Measurements from ENCODE around the gene LSM14B. TPM values are rescaled to one million over a fixed set of nuclear protein-coding genes. Genes with fewer than 3 reads are reported as not detected.
"Not testable (repeated sequence)": the region's sequence is repeated elsewhere in the genome, so short reads cannot be mapped to it uniquely, and the experiment has no call there.

The LSM14B gene
- total and polyA plus RNA-seq, 7 experiments from 2014 or later, result 1.4 to 61.5 (median 41.7) TPM

- ATAC-seq (no peak), DNase-seq (no peak)
- H3K27me3 ChIP-seq (ENCODE audit: control insufficient read depth in 2 of 2, insufficient read depth in 2 of 2, low read length in 2 of 2), result no peaks in the 10 kb centered on the region
- ChIA-PET CTCF (interaction anchor here (1.0 kb wide), 1 partner anchor 119 kb away, joined by 4 read pairs; no protein-coding TSS in a partner anchor), POLR2A (interaction anchor here (0.5 to 5.6 kb wide), 3 partner anchors 23 to 79 kb away, joined by 3 to 58 read pairs (median 43); partner anchors contain the start of genes LSM14B and TAF4)
- peaks cover 35 to 66% (median 61%) of the 10 kb centered on the region in 7 donors for H3K4me1 Mint-ChIP-seq
- H3K4me1 ChIP-seq (ENCODE audit: control insufficient read depth in 2 of 2, insufficient read depth in 2 of 2, low read length in 2 of 2), result peaks cover 21 to 34% of the 10 kb centered on the region in 2 donors
- H3K4me3 ChIP-seq (ENCODE audit: low read length), result no peak overlapping the region
- H3K9me3 Mint-ChIP-seq, result no peaks in the 10 kb centered on the region
- H3K27ac Mint-ChIP-seq, result peak overlapping the region in 4 of 9 donors; percentile 24 to 80 (median 40)
- peaks cover 0 to 2% (median under 1%) of the 10 kb centered on the region in 3 experiments for H3K36me3 ChIP-seq (ENCODE audit: control insufficient read depth in 2 of 3, insufficient read depth in 3 of 3, low read length in 3 of 3)
- H3K9me3 ChIP-seq (ENCODE audit: control insufficient read depth in 2 of 3, low read length in 3 of 3), result no peaks in the 10 kb centered on the region
- H3K27me3 Mint-ChIP-seq, result no peaks in the 10 kb centered on the region
- H3K36me3 Mint-ChIP-seq, result peaks cover 0 to 17% (median 3%) of the 10 kb centered on the region in 5 donors
- no peak overlapping the region for H3K27ac ChIP-seq (ENCODE audit: low read depth, low read length)
- intact Hi-C loops (cut with micrococcal nuclease), result no loop called here
- peak overlapping the region; percentile 13 to 93 (median 88) for H3K4me3 Mint-ChIP-seq
Observed at GRCh38 chr20:62145688-62146018, 23.4 kb downstream of the LSM14B start.

- Mint-ChIP-seq H3K9me3 (no peaks in the 10 kb centered on the region), H3K4me3 (peak overlapping the region in 6 of 10 donors; percentile 9 to 89 (median 86)), H3K27ac (peak overlapping the region in 2 of 9 donors; percentile 52 to 80), H3K27me3 (no peaks in the 10 kb centered on the region), H3K36me3 (peaks cover 0 to 15% (median 0%) of the 10 kb centered on the region in 5 donors), H3K4me1 (peaks cover 33 to 61% (median 56%) of the 10 kb centered on the region in 7 donors)
- ATAC-seq, result no peak
- POLR2A ChIA-PET, result interaction anchor here (5.6 kb wide), 1 partner anchor 24 kb away, joined by 58 read pairs; the partner anchor contains the start of gene LSM14B
- no peak for DNase-seq
- no peaks in the 10 kb centered on the region for H3K36me3 ChIP-seq (ENCODE audit: control insufficient read depth in 2 of 3, insufficient read depth in 3 of 3, low read length in 3 of 3)
- H3K27me3 ChIP-seq (ENCODE audit: control insufficient read depth in 2 of 2, insufficient read depth in 2 of 2, low read length in 2 of 2), result no peaks in the 10 kb centered on the region
- intact Hi-C loops (cut with micrococcal nuclease), result no loop called here
- no peak overlapping the region for H3K4me3 ChIP-seq (ENCODE audit: low read length)
- H3K4me1 ChIP-seq (ENCODE audit: control insufficient read depth in 2 of 2, insufficient read depth in 2 of 2, low read length in 2 of 2), result peaks cover 16 to 28% of the 10 kb centered on the region in 2 donors
- H3K9me3 ChIP-seq (ENCODE audit: control insufficient read depth in 2 of 3, low read length in 3 of 3), result no peaks in the 10 kb centered on the region
- CTCF ChIA-PET, result no interaction called here
- H3K27ac ChIP-seq (ENCODE audit: low read depth, low read length), result no peak overlapping the region
Observed at GRCh38 chr20:62146019-62146755, 23.9 kb downstream of the LSM14B start.

- Mint-ChIP-seq H3K27ac (no peak overlapping the region), H3K36me3 (peaks cover 0 to 15% (median 0%) of the 10 kb centered on the region in 5 donors), H3K4me3 (no peak overlapping the region), H3K4me1 (peaks cover 24 to 54% (median 47%) of the 10 kb centered on the region in 7 donors), H3K9me3 (no peaks in the 10 kb centered on the region), H3K27me3 (no peaks in the 10 kb centered on the region)
- Histone ChIP-seq H3K27ac (ENCODE audit: low read depth, low read length) (no peak overlapping the region), H3K4me1 (ENCODE audit: control insufficient read depth in 2 of 2, insufficient read depth in 2 of 2, low read length in 2 of 2) (peaks cover 6 to 19% of the 10 kb centered on the region in 2 donors), H3K27me3 (ENCODE audit: control insufficient read depth in 2 of 2, insufficient read depth in 2 of 2, low read length in 2 of 2) (no peaks in the 10 kb centered on the region), H3K9me3 (ENCODE audit: control insufficient read depth in 2 of 3, low read length in 3 of 3) (no peaks in the 10 kb centered on the region), H3K4me3 (ENCODE audit: low read length) (no peak overlapping the region), H3K36me3 (ENCODE audit: control insufficient read depth in 2 of 3, insufficient read depth in 3 of 3, low read length in 3 of 3) (peaks cover 0 to 3% (median 0%) of the 10 kb centered on the region in 3 experiments)
- ChIA-PET POLR2A (no interaction called here), CTCF (no interaction called here)
- no peak for ATAC-seq
- no peak for DNase-seq
- intact Hi-C loops (cut with micrococcal nuclease), result no loop called here
Observed at GRCh38 chr20:62147125-62147524, 24.9 kb downstream of the LSM14B start.

- no peak overlapping the region for H3K27ac ChIP-seq (ENCODE audit: low read depth, low read length)
- no peaks in the 10 kb centered on the region for H3K27me3 Mint-ChIP-seq
- POLR2A ChIA-PET, result no interaction called here
- H3K4me3 Mint-ChIP-seq, result no peak overlapping the region
- no peaks in the 10 kb centered on the region for H3K9me3 ChIP-seq (ENCODE audit: control insufficient read depth in 2 of 3, low read length in 3 of 3)
- peaks cover 6 to 17% of the 10 kb centered on the region in 2 donors for H3K4me1 ChIP-seq (ENCODE audit: control insufficient read depth in 2 of 2, insufficient read depth in 2 of 2, low read length in 2 of 2)
- CTCF ChIA-PET, result no interaction called here
- no peaks in the 10 kb centered on the region for H3K27me3 ChIP-seq (ENCODE audit: control insufficient read depth in 2 of 2, insufficient read depth in 2 of 2, low read length in 2 of 2)
- H3K27ac Mint-ChIP-seq, result no peak overlapping the region
- H3K4me3 ChIP-seq (ENCODE audit: low read length), result no peak overlapping the region
- H3K4me1 Mint-ChIP-seq, result peaks cover 22 to 55% (median 46%) of the 10 kb centered on the region in 7 donors
- DNase-seq, result no peak
- peaks cover 0 to 17% (median 3%) of the 10 kb centered on the region in 5 donors for H3K36me3 Mint-ChIP-seq
- intact Hi-C loops (cut with micrococcal nuclease), result no loop called here
- ATAC-seq, result no peak
- peaks cover 0 to 7% (median 0%) of the 10 kb centered on the region in 3 experiments for H3K36me3 ChIP-seq (ENCODE audit: control insufficient read depth in 2 of 3, insufficient read depth in 3 of 3, low read length in 3 of 3)
- peaks cover 0 to 3% (median 0%) of the 10 kb centered on the region in 11 donors for H3K9me3 Mint-ChIP-seq
Observed at GRCh38 chr20:62147528-62147927, 25.3 kb downstream of the LSM14B start.

GRCh38 chr20:62148383-62148782 lies 26.1 kb downstream of the LSM14B start:
- peaks cover 4 to 25% (median 10%) of the 10 kb centered on the region in 5 donors for H3K36me3 Mint-ChIP-seq
- peaks cover 6 to 17% of the 10 kb centered on the region in 2 donors for H3K4me1 ChIP-seq (ENCODE audit: control insufficient read depth in 2 of 2, insufficient read depth in 2 of 2, low read length in 2 of 2)
- H3K27me3 ChIP-seq (ENCODE audit: control insufficient read depth in 2 of 2, insufficient read depth in 2 of 2, low read length in 2 of 2); H3K27ac Mint-ChIP-seq; H3K27ac ChIP-seq (ENCODE audit: low read depth, low read length); ATAC-seq; H3K27me3 Mint-ChIP-seq; H3K4me3 Mint-ChIP-seq; intact Hi-C loops (cut with micrococcal nuclease); CTCF ChIA-PET; DNase-seq; H3K9me3 ChIP-seq (ENCODE audit: control insufficient read depth in 2 of 3, low read length in 3 of 3); H3K4me3 ChIP-seq (ENCODE audit: low read length): not testable (repeated sequence)
- POLR2A ChIA-PET, result interaction anchor here (0.9 kb wide), 1 partner anchor 122 kb away, joined by 3 read pairs; no protein-coding TSS in a partner anchor
- peaks cover 0 to 10% (median 0%) of the 10 kb centered on the region in 3 experiments for H3K36me3 ChIP-seq (ENCODE audit: control insufficient read depth in 2 of 3, insufficient read depth in 3 of 3, low read length in 3 of 3)
- H3K9me3 Mint-ChIP-seq, result peaks cover 0 to 10% (median 0%) of the 10 kb centered on the region in 11 donors
- peaks cover 22 to 61% (median 49%) of the 10 kb centered on the region in 7 donors for H3K4me1 Mint-ChIP-seq

GRCh38 chr20:62148908-62149314 lies 26.6 kb downstream of the LSM14B start:
- H3K9me3 Mint-ChIP-seq, result peaks cover 0 to 16% (median 0%) of the 10 kb centered on the region in 11 donors
- intact Hi-C loops (cut with micrococcal nuclease), result no loop called here
- Histone ChIP-seq H3K36me3 (ENCODE audit: control insufficient read depth in 2 of 3, insufficient read depth in 3 of 3, low read length in 3 of 3) (peaks cover 0 to 14% (median 0%) of the 10 kb centered on the region in 3 experiments), H3K27ac (ENCODE audit: low read depth, low read length) (no peak overlapping the region), H3K9me3 (ENCODE audit: control insufficient read depth in 2 of 3, low read length in 3 of 3) (no peaks in the 10 kb centered on the region), H3K4me3 (ENCODE audit: low read length) (no peak overlapping the region), H3K27me3 (ENCODE audit: control insufficient read depth in 2 of 2, insufficient read depth in 2 of 2, low read length in 2 of 2) (no peaks in the 10 kb centered on the region), H3K4me1 (ENCODE audit: control insufficient read depth in 2 of 2, insufficient read depth in 2 of 2, low read length in 2 of 2) (peaks cover 6 to 17% of the 10 kb centered on the region in 2 donors)
- H3K36me3 Mint-ChIP-seq, result peaks cover 4 to 31% (median 15%) of the 10 kb centered on the region in 5 donors
- CTCF ChIA-PET, result no interaction called here
- H3K27ac Mint-ChIP-seq, result no peak overlapping the region
- H3K4me1 Mint-ChIP-seq, result peaks cover 23 to 61% (median 54%) of the 10 kb centered on the region in 7 donors
- no peaks in the 10 kb centered on the region for H3K27me3 Mint-ChIP-seq
- no peak for DNase-seq
- no peak overlapping the region for H3K4me3 Mint-ChIP-seq
- no peak for ATAC-seq
- POLR2A ChIA-PET, result interaction anchor here (0.9 kb wide), 1 partner anchor 122 kb away, joined by 3 read pairs; no protein-coding TSS in a partner anchor
